ENCODE measurements around the gene TMEM198.

TMEM198 gene

GRCh38 chr2:219573166-219573565 lies 29.3 kb downstream of the TMEM198 start:
- TF ChIP-seq, protein P1, sequence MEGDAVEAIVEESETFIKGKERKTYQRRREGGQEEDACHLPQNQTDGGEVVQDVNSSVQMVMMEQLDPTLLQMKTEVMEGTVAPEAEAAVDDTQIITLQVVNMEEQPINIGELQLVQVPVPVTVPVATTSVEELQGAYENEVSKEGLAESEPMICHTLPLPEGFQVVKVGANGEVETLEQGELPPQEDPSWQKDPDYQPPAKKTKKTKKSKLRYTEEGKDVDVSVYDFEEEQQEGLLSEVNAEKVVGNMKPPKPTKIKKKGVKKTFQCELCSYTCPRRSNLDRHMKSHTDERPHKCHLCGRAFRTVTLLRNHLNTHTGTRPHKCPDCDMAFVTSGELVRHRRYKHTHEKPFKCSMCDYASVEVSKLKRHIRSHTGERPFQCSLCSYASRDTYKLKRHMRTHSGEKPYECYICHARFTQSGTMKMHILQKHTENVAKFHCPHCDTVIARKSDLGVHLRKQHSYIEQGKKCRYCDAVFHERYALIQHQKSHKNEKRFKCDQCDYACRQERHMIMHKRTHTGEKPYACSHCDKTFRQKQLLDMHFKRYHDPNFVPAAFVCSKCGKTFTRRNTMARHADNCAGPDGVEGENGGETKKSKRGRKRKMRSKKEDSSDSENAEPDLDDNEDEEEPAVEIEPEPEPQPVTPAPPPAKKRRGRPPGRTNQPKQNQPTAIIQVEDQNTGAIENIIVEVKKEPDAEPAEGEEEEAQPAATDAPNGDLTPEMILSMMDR (IDR thresholded peaks at IDR 0.05; ENCODE audit: low read depth, low read length) = no peak
- DNase-seq (ENCODE audit: low read depth in 2 of 2) = no peak
- H3K4me3 ChIP-seq (replicated peaks in 1 of 2; ENCODE audit: low read depth in 2 of 2, low read length in 2 of 2) = no peak overlapping the region

DNA sequence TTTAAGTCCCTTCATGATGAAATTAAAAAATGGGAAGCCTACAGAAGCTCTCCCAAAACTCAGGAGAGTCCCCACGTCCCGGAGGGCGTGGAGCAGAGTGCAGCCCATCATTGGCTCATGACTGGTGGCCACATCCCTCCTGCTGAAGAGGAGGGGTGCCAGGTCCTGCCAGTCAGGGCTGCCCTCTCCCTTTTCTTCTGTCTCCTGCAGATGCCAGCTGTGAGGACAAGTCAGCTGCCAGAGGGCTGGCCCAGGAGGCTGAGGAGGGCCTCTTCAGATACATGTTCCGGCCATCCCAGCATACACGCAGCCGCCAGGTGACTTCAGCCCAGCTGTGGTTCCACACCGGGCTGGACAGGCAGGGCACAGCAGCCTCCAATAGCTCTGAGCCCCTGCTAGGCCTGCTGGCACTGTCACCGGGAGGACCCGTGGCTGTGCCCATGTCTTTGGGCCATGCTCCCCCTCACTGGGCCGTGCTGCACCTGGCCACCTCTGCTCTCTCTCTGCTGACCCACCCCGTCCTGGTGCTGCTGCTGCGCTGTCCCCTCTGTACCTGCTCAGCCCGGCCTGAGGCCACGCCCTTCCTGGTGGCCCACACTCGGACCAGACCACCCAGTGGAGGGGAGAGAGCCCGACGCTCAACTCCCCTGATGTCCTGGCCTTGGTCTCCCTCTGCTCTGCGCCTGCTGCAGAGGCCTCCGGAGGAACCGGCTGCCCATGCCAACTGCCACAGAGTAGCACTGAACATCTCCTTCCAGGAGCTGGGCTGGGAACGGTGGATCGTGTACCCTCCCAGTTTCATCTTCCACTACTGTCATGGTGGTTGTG lies 30.9 kb downstream of the TMEM198 start:
- no peak overlapping the region for H3K4me3 ChIP-seq (replicated peaks in 1 of 2; ENCODE audit: low read depth in 2 of 2, low read length in 2 of 2)
- DNase-seq (ENCODE audit: low read depth in 2 of 2) = no peak
- TF ChIP-seq, protein P1 (IDR thresholded peaks at IDR 0.05; ENCODE audit: low read depth, low read length) = no peak

DNA sequence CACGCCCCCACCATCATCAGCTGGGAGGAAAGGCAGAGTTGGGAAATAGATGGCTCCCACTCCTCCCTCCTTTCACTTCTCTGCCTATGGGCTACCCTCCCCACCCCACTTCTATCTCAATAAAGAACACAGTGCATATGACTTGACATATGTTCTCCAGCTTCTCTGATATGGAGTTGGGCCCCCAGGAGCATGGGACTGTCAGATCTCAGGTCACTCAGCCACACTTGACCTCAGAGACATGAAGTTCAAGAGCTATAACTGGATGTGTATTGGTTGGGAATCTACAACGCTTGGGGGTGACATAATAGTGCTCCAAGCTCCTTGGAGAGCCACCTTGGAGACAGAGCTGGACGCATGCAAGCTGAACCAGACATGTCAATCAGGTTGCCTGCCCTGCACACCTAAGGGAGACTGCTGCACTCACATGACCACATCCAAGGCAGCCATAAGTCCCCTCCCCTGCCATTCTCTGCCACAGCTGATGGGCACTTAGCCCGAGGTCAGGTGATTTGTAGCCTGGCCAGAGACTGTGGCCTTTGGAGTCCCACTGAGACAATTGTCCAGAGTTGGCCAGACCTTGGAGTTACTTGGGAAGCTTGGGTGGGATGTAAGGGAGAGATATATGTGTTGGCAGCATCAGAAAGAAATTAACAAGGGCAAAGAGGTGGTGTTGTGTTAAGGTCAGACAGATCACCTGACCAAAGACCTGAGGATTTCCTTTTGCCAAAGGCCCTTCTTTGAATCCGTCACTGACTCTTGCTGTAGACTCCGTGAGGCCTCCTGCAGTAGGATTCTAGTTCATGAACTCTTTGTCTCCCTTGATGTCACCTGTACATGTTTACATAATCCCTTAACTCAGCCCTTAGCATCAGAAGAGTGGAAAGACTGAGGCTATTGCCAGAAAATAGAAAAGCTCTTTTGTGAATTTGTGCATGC lies 32.0 kb downstream of the TMEM198 start:
- TF ChIP-seq, protein P1 (IDR thresholded peaks at IDR 0.05; ENCODE audit: low read depth, low read length) = no peak
- DNase-seq (ENCODE audit: low read depth in 2 of 2) = no peak
- H3K4me3 ChIP-seq (replicated peaks in 1 of 2; ENCODE audit: low read depth in 2 of 2, low read length in 2 of 2) = no peak overlapping the region

- no peak overlapping the region for H3K4me3 ChIP-seq (replicated peaks in 1 of 2; ENCODE audit: low read depth in 2 of 2, low read length in 2 of 2)
- DNase-seq (ENCODE audit: low read depth in 2 of 2) = no peak
- TF ChIP-seq, protein P1 (IDR thresholded peaks at IDR 0.05; ENCODE audit: low read depth, low read length) = no peak
These were observed 32.9 kb downstream of the TMEM198 start for GRCh38 chr2:219576505-219577388.

DNA sequence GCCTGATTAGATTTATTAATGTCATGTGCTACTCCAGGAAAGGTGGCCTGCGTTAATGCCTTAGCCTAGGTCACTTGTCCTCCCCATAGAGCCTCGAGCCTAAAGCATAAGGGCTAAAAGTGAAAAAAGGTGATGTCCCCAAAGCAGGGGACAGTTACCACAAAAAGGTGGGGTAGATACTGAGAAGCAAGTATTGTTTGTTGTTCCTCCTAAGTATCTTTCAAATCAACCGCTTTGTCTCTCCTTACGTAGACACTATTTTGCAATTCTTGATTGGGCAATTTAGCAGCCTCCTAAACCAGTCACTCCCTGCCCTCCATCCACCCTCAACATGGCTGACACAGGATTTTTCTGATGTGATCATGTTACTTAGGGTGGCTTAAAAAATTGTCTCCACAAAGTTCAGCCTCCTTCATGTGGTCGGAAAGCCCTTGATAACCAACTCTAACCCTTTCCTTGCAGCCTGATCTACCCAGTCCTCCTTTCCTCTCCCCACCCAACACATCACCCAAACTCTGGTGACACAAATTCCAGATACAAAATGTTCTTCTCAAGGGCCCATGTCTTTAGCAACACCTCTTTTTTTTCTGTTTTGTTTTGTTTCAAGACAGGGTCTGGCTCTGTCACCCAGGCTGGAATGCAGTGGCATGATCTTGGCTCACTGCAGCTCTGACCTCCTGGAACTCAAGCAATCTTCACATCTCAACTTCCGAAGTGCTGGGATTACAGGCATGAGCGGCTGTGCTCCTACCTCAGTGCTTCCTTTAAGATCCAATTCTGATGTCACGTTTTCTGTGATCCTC lies 35.2 kb downstream of the TMEM198 start:
- H3K4me3 ChIP-seq (replicated peaks in 1 of 2; ENCODE audit: low read depth in 2 of 2, low read length in 2 of 2) = no peak overlapping the region
- DNase-seq (ENCODE audit: low read depth in 2 of 2) = peak; percentile 56 to 65
- TF ChIP-seq, protein P1 (IDR thresholded peaks at IDR 0.05; ENCODE audit: low read depth, low read length) = no peak
